GM18519 (cell line): ENCODE measurements around the gene WDR38.

Experiments
- ATAC-seq: cut with Tn5 transposase; IDR thresholded peaks from one replicate; pipeline ENCODE4 v1.9.1; 2021; ENCODE audit warnings: mild to moderate bottlenecking, moderate library complexity; ENCODE audit not compliant: unreplicated experiment, low FRiP score

The WDR38 gene, protein sequence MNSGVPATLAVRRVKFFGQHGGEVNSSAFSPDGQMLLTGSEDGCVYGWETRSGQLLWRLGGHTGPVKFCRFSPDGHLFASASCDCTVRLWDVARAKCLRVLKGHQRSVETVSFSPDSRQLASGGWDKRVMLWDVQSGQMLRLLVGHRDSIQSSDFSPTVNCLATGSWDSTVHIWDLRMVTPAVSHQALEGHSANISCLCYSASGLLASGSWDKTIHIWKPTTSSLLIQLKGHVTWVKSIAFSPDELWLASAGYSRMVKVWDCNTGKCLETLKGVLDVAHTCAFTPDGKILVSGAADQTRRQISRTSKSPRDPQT

DNA sequence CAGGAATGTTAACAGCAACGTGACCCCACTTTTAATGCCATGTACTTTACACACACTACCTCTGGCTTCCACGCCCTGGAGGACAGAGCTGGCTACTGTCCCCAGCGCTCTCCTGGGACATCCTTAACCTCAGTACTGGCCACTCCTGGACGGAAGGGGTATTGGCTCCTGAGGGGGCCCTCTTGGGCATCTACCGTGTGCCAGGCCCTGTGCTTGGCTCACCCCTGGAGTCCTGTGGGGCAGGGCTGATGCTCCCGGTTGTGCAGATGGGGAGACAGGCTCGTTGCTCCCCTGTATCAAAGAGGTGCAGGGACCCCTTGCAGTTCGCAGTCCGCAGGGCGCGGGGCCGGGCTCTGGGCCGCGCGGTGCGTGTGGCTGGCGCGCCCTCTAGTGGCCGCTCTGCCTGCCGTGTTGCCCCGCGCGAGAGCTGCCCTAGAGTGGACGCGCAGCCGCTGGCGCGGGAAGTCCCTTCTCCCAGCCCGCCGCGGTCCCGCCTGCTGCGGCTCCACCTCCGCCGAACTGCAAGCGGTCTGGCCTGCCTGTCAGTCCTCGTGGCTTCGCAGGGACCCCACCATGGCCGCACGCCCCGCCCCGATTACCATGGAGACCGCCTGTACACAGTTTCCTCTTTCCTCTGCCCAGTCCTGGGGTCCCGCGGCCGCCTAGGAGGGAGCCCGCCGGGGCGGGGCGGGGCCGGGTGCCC is at the start of gene WDR38:
Gene WDR38 (plus strand): TSS at position 632 of the 703 bp plus-strand sequence. CDS start 72 bp downstream, outside the sequence.
- no peak for ATAC-seq

DNA sequence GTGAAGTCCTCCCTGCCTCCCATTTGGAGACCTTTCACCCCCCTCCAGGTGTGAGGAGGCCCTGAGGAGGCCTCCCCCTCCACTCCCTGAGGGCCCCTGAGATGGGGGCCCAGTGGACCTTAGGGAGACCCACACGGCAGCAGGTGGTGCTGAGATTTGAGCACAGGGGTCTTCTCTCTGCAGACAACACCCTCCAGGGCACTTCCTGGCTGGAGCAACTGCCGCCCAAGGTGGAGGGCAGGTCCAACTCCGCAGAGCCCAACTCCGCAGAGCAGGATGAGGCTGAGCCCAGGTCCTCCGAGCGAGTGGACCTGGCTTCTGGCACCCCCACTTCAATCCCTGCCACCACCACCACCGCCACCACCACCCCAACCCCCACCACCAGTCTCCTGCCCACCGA is 49.3 kb upstream of the WDR38 start:
- ATAC-seq = no peak

DNA sequence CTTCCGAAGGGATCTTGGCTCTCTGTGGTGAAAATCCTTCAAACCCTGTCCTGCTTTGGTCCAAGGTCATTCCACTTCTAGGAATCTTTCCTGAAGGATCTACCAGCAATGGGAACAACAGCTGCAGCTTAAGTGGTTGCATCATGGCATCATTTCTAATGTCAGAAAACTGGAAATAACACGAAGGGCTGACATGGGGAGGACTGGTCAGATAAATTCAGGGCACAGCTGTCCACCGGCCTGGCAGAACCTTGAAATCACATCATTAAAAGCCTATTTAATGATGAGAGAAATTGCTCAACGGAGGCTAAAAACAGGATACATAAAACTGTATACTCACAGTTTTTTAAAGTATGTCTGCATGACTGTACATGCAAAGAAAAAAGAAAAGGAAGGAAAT is 48.1 kb upstream of the WDR38 start:
- no peak for ATAC-seq

DNA sequence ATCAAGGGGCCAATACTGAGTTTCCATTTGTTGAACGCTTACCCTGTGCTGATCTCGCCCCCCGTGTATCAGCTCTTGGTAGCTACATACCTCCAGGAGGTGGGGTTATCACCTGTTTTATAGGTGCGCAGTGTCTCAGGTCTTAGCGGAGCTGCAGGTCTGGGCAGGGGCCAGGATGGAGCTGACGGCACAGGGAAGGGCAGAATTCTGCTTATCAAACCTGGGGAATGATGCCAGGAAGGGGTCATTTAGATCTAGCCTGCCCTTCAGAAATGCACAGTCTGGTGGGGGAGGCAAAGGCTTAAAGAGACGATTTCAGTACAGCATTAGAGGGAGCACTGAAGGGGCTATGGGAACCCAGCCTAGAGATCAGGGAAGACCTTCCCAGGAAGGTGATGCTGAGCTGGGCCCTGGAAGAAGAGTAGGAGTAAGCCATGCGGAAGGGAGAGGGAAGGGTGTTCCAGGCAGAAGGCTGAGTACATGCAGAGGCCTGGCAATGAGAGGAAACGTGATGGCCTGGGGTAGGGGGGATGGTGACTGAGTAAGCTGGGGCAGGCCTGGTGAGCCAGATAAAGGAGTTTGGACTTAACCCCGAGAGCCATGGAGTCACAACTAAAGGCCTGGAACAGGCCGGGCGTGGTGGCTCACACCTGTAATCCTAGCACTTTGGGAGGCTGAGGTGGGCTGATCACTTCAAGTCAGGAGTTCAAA is 44.9 kb upstream of the WDR38 start:
- no peak for ATAC-seq

DNA sequence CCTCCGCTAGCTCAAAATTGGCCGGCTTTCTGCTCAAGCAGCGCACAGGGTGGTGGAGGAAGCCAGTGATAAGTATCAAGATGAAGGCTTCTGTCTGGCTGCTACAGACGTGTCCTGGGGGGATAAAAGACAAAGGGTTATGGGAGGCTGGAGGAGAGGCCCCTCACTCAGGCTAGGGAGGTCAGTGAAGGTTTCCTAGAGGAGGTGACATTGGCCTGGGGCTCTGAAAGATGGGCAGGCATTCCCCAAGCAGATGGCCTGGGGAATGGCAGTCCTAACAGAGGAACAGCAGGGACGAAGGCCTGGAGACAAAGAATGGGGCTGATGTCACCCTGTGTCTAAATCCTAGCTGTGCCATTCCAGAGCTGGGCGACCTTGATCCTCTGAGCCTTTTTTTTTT is 44.0 kb upstream of the WDR38 start:
- no peak for ATAC-seq

DNA sequence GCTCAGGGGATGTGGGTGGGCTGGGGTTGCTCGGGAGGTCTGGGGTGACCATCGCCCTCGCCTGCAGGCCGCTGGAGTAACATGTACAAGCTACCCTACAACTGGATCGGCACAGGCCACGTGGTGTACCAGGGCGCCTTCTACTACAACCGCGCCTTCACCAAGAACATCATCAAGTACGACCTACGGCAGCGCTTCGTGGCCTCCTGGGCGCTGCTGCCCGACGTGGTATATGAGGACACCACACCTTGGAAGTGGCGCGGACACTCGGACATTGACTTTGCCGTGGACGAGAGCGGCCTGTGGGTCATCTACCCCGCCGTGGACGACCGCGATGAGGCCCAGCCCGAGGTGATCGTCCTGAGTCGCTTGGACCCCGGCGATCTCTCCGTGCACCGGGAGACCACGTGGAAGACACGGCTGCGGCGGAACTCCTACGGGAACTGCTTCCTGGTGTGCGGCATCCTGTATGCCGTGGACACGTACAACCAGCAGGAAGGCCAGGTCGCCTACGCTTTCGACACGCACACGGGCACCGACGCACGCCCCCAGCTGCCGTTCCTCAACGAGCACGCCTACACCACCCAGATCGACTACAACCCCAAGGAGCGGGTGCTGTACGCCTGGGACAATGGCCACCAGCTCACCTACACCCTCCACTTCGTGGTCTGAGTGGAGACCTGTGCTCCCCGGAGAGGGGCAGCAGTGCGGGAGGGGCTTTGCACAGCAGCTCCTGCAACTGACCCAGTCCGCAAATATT is 43.3 kb upstream of the WDR38 start:
- no peak for ATAC-seq

DNA sequence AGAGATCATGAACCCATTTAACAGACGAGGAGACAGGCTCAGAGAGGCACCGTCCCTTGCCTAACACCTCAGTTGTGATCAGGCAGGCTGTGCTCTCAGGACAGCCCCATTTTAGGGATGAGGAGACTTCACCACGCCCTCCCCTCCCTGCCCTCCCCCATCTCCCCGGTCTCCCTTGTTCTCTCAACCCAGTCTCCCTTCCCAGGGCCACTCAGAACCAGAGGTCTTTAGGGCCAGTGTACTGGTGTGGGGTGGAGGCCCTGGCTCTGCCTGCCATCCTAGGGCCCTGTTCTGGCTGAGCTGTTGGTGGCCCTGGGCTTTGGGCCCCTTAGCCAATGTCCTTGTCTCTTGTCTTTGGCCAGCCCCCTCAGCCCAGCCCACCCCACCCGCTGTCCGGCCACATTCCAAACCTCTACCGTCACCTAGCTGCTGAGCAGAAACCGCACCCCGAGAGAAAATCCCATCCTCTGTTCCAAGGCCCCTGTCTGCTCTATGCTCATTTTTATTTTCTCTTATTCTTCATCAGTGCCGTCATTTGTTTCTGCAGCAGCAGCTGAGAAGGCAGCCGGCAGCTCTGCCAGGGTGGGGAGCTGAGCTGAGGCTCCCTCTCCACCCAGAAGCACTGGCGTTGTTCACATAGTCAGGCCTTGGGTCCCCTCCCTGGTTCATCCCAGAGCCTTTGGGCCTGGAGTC is 42.5 kb upstream of the WDR38 start:
- ATAC-seq = no peak

DNA sequence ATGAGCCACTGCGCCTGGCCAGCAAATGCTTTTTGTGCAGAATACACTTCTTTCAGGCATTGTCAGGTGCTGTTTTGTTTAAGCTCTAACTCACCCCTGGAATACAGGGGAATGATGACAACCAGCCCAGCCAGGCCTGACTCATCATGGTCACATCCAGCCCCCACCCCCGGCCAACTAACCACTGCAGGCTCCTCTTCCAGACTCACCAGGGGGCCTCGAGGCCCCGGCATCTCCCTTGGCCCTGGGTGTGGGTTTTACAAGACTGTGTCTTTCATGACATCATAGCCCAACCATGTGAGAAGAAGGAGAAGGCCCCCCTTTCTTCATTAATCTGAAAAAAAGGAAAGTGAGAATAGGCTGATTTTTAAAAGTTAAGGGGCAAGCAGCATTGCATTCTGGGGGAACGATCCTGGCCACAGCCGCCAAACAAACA is 40.8 kb upstream of the WDR38 start:
- no peak for ATAC-seq

DNA sequence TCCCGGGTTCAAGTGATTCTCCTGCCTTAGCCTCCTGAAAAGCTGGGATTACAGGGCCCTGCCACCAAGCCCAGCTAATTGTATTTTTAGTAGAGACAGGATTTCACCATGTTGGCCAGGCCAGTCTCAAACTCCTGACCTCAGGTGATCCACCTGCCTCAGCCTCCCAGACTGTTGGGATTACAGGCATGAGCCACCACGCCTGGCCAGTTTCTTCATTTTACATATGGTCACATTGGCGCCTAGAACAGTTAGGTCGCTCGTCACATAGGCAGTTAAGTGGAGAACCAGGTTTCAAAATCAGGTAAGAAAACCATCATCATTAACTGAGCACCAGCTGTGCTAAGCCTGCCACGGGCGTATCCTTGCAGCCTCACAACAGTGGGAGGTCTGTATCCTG is 40.2 kb upstream of the WDR38 start:
- no peak for ATAC-seq

DNA sequence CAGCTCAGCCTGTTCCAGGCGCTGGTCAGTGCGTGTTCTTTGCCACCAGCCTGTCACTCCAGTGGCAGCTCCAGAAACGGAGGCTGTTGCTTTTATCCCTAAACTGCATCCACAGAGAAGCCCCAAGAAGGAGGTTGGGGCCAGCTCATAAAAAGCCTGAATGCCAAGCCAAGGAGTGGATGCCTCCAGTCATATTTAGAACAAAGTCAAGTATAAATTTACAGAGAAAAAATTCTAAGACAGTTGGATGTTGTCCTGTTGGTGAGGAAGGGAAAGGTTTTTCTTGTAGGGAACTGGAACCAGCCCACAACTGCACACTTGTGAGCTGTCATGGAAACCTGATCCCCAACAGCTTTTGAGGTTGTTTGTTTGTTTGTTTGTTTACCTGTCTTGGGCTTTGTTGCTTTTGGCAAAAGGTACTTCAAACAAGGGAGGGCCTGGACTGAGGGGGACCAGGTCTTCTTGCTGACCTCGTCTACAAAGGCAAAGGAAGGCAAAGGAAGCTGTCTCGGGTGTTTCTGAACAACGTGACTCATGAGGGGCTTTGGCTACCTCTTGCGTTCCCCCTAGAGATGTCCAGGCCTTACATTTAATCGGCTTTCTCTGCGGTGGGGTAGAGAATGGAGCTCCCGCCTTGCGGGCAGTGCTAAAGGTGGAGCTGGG is 39.6 kb upstream of the WDR38 start:
- ATAC-seq = no peak

DNA sequence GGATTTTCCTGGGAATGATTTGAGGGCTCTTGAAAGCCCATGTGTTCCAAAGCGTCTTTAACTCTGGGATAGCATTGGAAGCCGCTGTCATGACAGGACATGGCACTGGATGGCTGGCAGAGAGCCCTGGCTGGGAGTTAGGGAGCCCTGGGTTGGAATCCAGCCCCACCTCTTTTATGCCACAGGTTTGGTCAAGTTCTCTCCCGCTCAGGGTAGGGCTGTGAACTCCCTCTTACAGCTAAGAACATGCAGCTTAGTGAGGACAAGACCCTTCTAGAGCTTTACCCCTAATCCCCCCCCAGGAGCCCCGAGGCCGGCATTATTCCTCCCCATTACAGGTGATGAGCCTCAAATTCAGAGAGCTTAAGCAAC is 39.1 kb upstream of the WDR38 start:
- no peak for ATAC-seq

DNA sequence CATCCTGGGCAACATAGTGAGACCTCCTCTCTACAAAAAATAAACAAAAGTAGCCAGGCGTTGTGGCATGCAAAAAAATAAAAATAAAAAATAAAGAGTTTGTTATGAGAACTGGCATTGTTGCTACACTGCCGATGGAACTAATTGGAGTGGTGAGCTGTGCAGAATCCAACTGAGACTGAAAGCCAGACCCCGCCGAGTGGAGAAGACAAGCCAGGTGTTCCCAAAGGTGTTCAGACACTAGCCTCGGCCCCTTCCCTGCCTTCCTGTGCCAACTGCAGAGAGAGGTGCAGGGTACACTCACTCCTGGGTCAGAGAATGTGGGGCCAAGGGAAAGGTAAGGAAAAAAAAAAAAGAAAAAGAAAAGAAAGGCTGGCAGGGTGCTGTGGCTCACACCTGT is 37.7 kb upstream of the WDR38 start:
- no peak for ATAC-seq

DNA sequence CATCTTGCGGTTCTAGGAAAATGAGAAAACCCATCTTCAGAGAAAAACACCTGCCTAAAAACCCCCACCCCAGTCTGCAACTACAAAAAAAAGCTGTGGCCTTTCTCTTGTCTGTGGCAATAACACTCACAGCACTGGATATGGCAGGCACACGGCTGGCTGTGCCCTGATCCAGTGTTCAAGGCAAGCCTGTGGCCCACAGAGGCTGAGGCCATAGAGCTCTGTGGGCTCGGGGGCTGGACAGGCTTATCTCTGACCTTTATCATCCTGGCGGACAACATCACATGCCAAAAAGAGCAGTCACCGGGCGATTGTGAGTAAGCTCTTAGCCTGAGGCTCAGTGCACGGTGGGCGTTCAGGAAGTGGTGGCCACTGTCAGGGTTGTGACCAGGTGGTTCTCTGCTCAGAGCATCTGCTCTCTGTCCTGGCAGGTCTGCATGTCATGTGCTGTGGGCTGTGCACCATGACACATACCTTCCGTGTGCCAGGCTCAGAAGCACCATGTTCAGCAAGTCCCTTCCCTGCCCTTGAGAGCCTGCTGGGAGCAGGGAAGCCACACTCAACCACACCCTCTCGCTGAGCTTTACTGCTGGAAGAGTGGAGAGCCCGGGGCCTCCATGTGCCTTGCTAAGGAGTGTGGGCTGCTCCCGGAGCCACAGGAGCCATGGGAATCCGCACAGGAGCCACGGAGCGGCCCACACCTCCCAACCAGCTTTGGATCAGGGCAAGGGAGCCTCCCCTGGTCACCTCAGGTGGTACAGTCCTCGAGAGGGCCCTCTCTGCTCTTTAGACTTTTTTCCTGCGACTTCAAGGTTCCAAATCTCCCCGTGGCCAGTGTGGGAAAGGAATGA is 34.6 kb upstream of the WDR38 start:
- ATAC-seq = no peak

DNA sequence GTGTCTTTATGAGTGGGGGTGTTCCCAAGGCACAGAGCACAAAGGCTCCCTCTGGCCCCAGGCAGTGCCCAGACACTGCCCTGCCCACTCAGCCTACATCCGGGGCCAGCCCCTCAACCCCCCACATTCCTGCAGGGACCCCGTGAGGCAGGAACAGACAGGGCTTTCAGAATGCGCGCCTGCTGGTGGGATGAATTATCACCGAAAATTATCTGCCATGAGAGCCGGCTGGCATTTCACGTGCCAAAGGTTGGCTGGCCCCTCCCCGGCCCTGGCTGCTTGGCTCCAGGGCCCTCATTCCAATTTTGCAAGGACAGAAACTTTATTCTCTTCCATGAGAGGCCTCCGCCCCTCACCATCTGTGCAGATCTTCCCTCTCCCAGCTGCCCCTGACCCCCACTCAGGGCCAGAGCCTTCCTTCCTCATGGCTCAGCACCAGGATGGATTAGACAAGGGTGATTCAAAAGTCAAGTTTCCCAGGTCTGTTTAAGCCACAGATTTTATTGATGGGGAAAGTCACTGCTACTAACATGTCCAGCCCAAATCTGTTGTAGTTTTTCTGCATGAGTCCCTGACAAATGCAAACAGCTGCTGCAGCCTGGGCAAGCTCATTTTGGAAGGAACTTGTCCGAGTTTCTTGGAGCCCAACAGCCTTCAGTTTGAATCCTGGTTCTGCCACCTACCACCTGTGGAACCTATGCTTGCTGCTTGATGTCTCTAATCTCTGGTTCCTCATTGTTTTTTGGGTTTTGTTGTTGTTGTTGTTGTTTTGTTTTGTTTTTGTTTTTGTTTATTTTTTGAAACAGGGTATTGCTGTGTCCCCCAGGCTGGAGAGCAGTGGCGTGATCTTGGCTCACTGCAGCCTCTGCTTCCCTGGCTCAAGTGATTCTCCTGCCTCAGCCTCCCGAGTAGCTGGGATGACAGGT is 32.3 kb upstream of the WDR38 start:
- ATAC-seq = no peak

DNA sequence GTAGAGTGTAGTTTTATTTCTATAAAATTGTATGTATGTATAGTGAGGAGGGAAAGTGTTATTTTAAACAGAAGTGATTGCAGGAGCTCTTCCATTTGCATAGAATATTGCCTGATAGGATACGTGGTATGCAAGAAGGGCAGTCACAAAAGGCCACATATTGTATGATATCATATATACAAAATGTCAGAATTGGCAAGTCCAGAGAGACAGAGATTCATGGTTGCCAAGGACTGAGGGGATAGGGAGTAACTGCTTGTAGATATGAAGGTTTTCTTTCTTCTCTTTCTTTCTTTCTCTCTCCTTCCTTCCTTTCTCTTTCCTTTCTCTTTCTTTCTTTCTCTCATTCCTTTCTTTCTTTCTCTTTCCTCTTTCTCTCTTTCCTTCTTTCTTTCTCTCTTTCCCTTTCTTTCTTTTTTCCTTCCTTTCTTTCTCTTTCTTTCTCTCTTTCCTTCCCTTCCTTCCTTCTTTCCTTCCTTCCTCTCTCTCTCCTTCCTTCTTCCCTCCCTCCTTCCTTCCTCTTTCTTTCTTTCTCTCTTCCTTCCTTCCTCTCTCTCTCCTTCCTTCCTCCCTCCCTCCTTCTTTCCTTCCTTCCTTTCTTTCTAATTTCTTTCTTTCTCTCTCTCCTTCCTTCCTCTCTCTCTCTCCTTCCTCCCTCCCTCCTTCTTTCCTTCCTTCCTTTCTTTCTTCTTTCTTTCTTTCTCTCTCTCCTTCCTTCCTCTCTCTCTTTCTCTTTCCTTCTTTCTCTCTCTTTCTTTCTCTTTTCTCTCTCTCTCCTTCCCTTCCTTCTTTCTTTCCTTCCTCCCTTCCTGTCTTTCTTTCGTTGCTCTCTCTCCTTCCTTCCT is 24.5 kb upstream of the WDR38 start:
- ATAC-seq = no peak

DNA sequence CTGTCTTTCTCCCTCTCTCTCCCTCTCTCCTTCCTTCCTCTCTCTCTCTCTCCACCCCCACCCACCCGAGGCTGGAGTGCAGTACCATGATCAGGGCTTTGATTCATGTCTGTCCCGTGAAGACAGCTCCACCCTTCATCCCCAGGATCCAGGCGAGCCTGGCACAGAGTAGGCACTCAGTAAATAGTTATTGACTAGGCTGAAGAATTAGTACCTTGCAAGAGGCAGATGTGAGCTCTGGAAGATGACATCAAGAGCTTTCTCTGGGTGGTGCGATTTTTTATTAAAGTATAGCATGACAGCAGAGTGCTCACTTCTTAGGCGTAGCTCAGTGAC is 24.0 kb upstream of the WDR38 start:
- no peak for ATAC-seq

DNA sequence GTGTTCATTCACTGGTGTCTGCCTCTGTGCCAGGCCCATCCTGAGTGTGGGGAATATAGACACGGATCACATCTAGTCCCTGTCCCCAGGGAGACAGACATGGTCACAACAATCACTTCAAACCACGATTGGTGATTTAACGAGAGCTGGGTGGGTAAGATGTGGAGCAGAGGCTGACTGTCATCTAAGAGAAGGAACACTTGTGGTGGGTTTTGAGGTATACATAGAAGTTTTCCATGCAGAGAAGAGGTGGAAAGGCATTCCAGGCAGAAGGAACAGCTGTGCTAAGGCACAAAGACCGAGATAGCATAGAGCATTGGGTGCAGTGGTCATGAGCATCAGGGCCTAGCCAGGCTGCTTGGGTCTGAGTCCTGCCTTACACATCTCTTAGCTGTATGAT is 22.7 kb upstream of the WDR38 start:
- ATAC-seq = no peak
